CD4-positive, alpha-beta memory T cell (primary cell): ENCODE data around the gene FCHSD2. TPM values are rescaled to one million over a fixed set of nuclear protein-coding genes. Genes with fewer than 3 reads are reported as not detected.
"Not testable (repeated sequence)": the region's sequence is repeated elsewhere in the genome, so short reads cannot be mapped to it uniquely, and the experiment has no call there.

Experiments used
- CTCF ChIA-PET: fragments of 350-600 bp; sonication (Branson Sonifier 250); formaldehyde crosslinking; loops from one replicate; lab custom pipeline; 2021; ENCODE audit warnings: inconsistent platforms; ENCODE audit not compliant: partially characterized antibody; lab: Charles Lee
- POLR2A ChIA-PET: fragments of 350-600 bp; sonication (Branson Sonifier 250); formaldehyde crosslinking; loops from one replicate; lab custom pipeline; 2021; ENCODE audit not compliant: partially characterized antibody; lab: Charles Lee
- DNase-seq, 5 donors: peaks; one replicate each; pipeline versions ENCODE4 v3.0.0 to v3.0.0-alpha.2; 2020 to 2022; ENCODE audit warnings: mixed read lengths in 1 of 5
- H3K27ac ChIP-seq: one replicate; pipeline ENCODE4 v1.7.0; 2013; ENCODE audit warnings: low read depth, low read length
- H3K27me3 ChIP-seq: 2 replicates; pipeline ENCODE4 v1.7.0; 2013; ENCODE audit warnings: mild to moderate bottlenecking, low read length, moderate library complexity; ENCODE audit not compliant: insufficient read depth
- H3K36me3 ChIP-seq: 2 replicates; pipeline ENCODE4 v1.7.0; 2013; ENCODE audit warnings: mild to moderate bottlenecking, low read length, moderate library complexity; ENCODE audit not compliant: insufficient read depth
- H3K4me1 ChIP-seq: 2 replicates; pipeline ENCODE4 v1.7.0; 2013; ENCODE audit warnings: mild to moderate bottlenecking, low read length, moderate library complexity; ENCODE audit not compliant: insufficient read depth
- H3K4me3 ChIP-seq, 2 donors: one replicate each; pipeline ENCODE4 v1.7.0; 2013; ENCODE audit warnings: low read length in 2 of 2, mild to moderate bottlenecking in 1 of 2
- H3K9me3 ChIP-seq, 2 donors: one replicate each; pipeline ENCODE4 v1.7.0; 2013; ENCODE audit warnings: low read length in 2 of 2, control low read depth in 1 of 2; ENCODE audit not compliant: control insufficient read depth in 1 of 2
- H3K27ac Mint-ChIP-seq, 7 donors: one replicate each; pipeline ENCODE4 v1.8.0; 2020 to 2021; ENCODE audit warnings: mixed read lengths in 7 of 7, mild to moderate bottlenecking in 6 of 7, inconsistent platforms in 3 of 7, moderate library complexity in 3 of 7
- H3K27me3 Mint-ChIP-seq, 2 donors: one replicate each; pipeline ENCODE4 v1.8.0; 2020 to 2021; ENCODE audit warnings: mixed read lengths in 2 of 2
- H3K36me3 Mint-ChIP-seq, 2 donors: one replicate each; pipeline ENCODE4 v1.8.0; 2020 to 2021; ENCODE audit warnings: mixed read lengths in 2 of 2, inconsistent platforms in 1 of 2, mild to moderate bottlenecking in 1 of 2
- H3K4me1 Mint-ChIP-seq, 4 donors: one replicate each; pipeline ENCODE4 v1.8.0; 2020 to 2021; ENCODE audit warnings: mixed read lengths in 4 of 4, mild to moderate bottlenecking in 1 of 4
- H3K4me3 Mint-ChIP-seq, 8 donors: one replicate each; pipeline ENCODE4 v1.8.0; 2020 to 2021; ENCODE audit warnings: mixed read lengths in 8 of 8, mild to moderate bottlenecking in 7 of 8, moderate library complexity in 6 of 8, inconsistent platforms in 3 of 8
- H3K9me3 Mint-ChIP-seq, 8 donors: one replicate each; pipeline ENCODE4 v1.8.0; 2020 to 2021; ENCODE audit warnings: mixed read lengths in 8 of 8, mild to moderate bottlenecking in 5 of 8, inconsistent platforms in 3 of 8, moderate library complexity in 1 of 8
- intact Hi-C: fragments of 100-400 bp; cut with micrococcal nuclease; formaldehyde crosslinking; loops from one replicate; pipeline ENCODE4 v1.15.1; 2023
- polyA plus RNA-seq, 2 donors: library from polyadenylated mRNA; unstranded; fragments of 300-500 nt; fragmentation: Illumina TruSeq; gene quantifications; one replicate each; pipeline ENCODE4 v1.2.3, GENCODE V29; 2021
- total RNA-seq, 2 experiments: library from RNA; stranded (reverse); gene quantifications; one replicate each; pipeline ENCODE4 v1.2.3, GENCODE V29; 2021

FCHSD2 gene
- total and polyA plus RNA-seq, 4 experiments from 2014 or later, result 9.5 to 52.0 (median 34.8) TPM

DNA sequence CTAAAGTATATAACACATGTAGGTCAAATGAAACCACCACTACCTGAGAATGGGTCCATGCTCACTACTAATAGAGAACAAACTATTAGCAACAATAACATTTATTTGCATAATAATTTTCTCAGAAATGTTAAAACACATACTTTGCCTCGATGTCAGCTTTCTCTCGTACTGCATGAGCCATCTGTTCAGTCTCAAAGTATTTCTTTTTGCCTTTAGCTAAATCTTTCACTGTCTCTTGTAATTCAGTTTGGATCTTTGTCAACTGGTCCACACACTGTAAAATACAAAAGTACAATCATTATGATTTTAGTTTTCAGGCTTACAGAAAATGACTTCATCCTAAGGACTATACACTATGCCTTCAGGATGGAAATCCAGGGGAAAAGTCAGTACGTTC lies 153.3 kb downstream of the FCHSD2 start:
- DNase-seq, result no peak
- POLR2A ChIA-PET, result no interaction called here
- peaks cover 26 to 36% of the 10 kb centered on the region in 2 donors for H3K36me3 Mint-ChIP-seq
- no peaks in the 10 kb centered on the region for H3K27me3 ChIP-seq
- H3K36me3 ChIP-seq, result peaks cover 6% of the 10 kb centered on the region
- H3K9me3 ChIP-seq, result no peaks in the 10 kb centered on the region
- intact Hi-C loops, result no loop called here
- no peak overlapping the region for H3K4me3 Mint-ChIP-seq
- no peak overlapping the region for H3K4me3 ChIP-seq
- no peak overlapping the region for H3K27ac Mint-ChIP-seq
- H3K9me3 Mint-ChIP-seq, result no peaks in the 10 kb centered on the region
- no peaks in the 10 kb centered on the region for H3K4me1 ChIP-seq
- no peak overlapping the region for H3K27ac ChIP-seq
- CTCF ChIA-PET, result no interaction called here
- H3K27me3 Mint-ChIP-seq, result no peaks in the 10 kb centered on the region
- peaks cover 6 to 7% (median 7%) of the 10 kb centered on the region in 4 donors for H3K4me1 Mint-ChIP-seq

DNA sequence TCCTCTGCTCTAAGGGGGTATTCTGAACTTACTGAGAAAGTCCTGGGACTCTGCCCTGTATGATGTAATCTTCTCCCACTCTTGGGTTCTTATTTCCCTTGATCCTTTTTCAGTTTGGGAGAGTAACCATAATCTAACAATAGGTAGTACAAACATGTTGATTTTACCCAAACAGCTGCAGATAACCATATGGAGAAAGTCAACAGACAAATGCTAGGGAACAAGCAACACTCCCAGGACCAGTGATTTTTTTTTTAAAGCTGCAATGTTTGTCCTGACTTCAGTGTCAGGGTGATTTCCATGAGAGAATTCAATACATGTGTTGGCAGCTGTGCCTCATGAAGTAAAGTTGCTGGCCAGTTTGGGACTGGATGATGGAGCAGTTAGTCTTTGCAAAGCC lies 156.5 kb downstream of the FCHSD2 start:
- no peaks in the 10 kb centered on the region for H3K9me3 Mint-ChIP-seq
- H3K4me3 ChIP-seq, result no peak overlapping the region
- no peak overlapping the region for H3K4me3 Mint-ChIP-seq
- DNase-seq, result no peak
- no peaks in the 10 kb centered on the region for H3K9me3 ChIP-seq
- peaks cover 36 to 51% of the 10 kb centered on the region in 2 donors for H3K36me3 Mint-ChIP-seq
- POLR2A ChIA-PET, result no interaction called here
- peaks cover 4 to 7% (median 5%) of the 10 kb centered on the region in 4 donors for H3K4me1 Mint-ChIP-seq
- H3K4me1 ChIP-seq, result no peaks in the 10 kb centered on the region
- no peaks in the 10 kb centered on the region for H3K27me3 Mint-ChIP-seq
- peaks cover 6% of the 10 kb centered on the region for H3K36me3 ChIP-seq
- H3K27ac Mint-ChIP-seq, result peak overlapping the region in 1 of 7 donors; percentile 57
- intact Hi-C loops, result no loop called here
- H3K27me3 ChIP-seq, result no peaks in the 10 kb centered on the region
- CTCF ChIA-PET, result no interaction called here
- H3K27ac ChIP-seq, result no peak overlapping the region

DNA sequence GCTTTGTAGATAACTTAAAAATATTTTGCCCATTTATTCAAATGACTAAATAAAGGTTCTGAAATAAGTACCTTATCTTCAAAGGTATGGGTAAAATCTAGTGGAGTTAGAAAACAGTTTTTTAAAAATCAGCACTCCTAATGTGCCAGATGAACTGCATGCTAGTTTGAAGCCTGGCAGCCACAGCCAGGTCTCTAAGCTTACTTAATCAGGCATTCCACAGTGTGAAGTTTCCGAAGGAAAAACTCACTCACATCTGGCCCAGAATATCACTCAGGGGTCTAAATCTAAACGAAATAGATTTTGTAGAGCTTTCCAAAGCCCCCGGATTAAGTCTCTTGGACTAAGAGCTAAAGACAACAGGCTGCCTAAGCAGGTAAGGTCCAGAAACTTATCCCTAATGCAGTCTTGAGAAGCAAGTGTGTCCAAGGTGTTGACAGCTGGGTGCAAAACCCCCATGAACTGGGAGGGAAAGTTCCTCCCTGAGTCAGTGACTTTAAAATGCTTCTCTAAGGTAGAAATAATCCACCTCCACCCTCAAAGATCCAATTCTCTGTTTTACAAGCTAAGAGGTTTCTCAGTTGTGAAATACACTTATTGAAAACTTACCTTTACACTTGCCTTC lies 157.6 kb downstream of the FCHSD2 start:
- Histone ChIP-seq H3K27me3 (no peaks in the 10 kb centered on the region), H3K9me3 (no peaks in the 10 kb centered on the region), H3K27ac (no peak overlapping the region), H3K4me3 (no peak overlapping the region), H3K36me3 (peaks cover 9% of the 10 kb centered on the region), H3K4me1 (no peaks in the 10 kb centered on the region)
- H3K27me3 Mint-ChIP-seq, result no peaks in the 10 kb centered on the region
- H3K4me3 Mint-ChIP-seq, result no peak overlapping the region
- H3K36me3 Mint-ChIP-seq, result peaks cover 44 to 56% of the 10 kb centered on the region in 2 donors
- DNase-seq, result no peak
- ChIA-PET POLR2A (no interaction called here), CTCF (interaction anchor here (0.7 kb wide), 1 partner anchor 193 kb away, joined by 3 read pairs; no protein-coding TSS in a partner anchor)
- peaks cover 0 to 2% (median under 1%) of the 10 kb centered on the region in 4 donors for H3K4me1 Mint-ChIP-seq
- intact Hi-C loops, result no loop called here
- no peaks in the 10 kb centered on the region for H3K9me3 Mint-ChIP-seq
- no peak overlapping the region for H3K27ac Mint-ChIP-seq

DNA sequence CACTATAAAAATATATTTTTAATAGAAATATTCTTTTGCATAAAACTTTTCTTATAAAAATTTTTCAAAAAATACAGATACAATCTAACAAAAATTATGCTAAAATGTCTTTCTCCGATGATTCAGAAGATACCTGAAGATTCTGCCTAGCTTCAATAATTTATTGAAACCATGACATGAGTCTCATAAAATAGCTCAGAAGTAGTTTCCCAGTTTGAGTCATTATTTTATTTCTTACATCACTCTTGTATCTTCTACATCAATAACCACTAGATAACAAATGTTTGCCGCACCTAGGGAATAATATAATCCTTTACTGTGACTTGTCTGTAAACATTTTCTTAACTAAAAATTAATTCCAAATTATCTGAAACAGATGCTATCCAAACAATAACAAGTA lies 158.6 kb downstream of the FCHSD2 start:
- Mint-ChIP-seq H3K27me3 (no peaks in the 10 kb centered on the region), H3K9me3 (no peaks in the 10 kb centered on the region), H3K4me3 (no peak overlapping the region), H3K36me3 (peaks cover 52 to 54% of the 10 kb centered on the region in 2 donors), H3K4me1 (peaks cover 0 to 2% (median under 1%) of the 10 kb centered on the region in 4 donors), H3K27ac (no peak overlapping the region)
- CTCF ChIA-PET, result no interaction called here
- Histone ChIP-seq H3K4me1 (no peaks in the 10 kb centered on the region), H3K27ac (no peak overlapping the region), H3K36me3 (peaks cover 11% of the 10 kb centered on the region), H3K9me3 (no peaks in the 10 kb centered on the region), H3K27me3 (no peaks in the 10 kb centered on the region), H3K4me3 (no peak overlapping the region)
- DNase-seq, result no peak
- POLR2A ChIA-PET, result no interaction called here
- intact Hi-C loops, result no loop called here

DNA sequence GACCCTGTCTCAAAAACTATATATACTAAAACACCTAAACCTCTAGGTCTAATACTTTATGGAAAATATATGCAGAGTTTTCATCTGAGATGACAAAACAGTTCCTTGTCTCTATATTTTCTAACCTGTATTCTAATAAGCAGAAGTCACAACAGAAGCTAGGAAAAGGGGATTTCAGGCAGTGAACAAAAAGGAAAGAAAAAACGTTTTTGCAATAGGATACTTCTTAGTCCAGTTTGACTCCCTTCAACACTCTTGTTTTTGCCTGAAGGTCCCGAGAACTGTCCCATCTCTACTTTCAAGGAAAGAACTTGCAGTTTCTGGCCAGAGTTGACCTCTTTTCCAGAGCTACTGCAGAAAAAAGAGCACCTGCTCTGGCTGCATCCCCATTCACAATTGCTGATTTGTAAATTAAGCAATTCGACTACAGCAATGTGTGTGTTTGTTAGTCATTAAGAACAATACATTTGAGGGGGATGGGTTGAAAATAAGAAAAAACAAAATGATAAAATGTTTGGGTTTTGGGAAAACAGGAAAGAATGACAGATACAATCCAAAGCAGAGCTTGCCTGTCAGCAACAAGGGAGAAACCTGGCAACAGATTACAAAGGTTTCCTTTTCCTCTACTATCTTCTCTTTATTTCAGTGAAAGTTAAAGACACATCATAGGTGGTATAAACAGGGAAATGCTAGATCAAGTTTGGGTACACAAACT lies 160.0 kb downstream of the FCHSD2 start:
- POLR2A ChIA-PET, result interaction anchor here (1.1 kb wide), 1 partner anchor 11 kb away, joined by 4 read pairs; no protein-coding TSS in a partner anchor
- H3K36me3 ChIP-seq, result peaks cover 6% of the 10 kb centered on the region
- Mint-ChIP-seq H3K27me3 (no peaks in the 10 kb centered on the region), H3K4me3 (no peak overlapping the region), H3K4me1 (peaks cover 0 to 2% (median under 1%) of the 10 kb centered on the region in 4 donors), H3K27ac (peak overlapping the region in 2 of 7 donors; percentile 4 to 13), H3K9me3 (peaks cover 0 to 3% (median 0%) of the 10 kb centered on the region in 8 donors), H3K36me3 (peaks cover 52 to 60% of the 10 kb centered on the region in 2 donors)
- H3K9me3 ChIP-seq, result no peaks in the 10 kb centered on the region
- H3K4me3 ChIP-seq, result no peak overlapping the region
- H3K4me1 ChIP-seq, result no peaks in the 10 kb centered on the region
- no peak overlapping the region for H3K27ac ChIP-seq
- CTCF ChIA-PET, result interaction anchor here (1.0 kb wide), 1 partner anchor 151 kb away, joined by 3 read pairs; no protein-coding TSS in a partner anchor
- no peaks in the 10 kb centered on the region for H3K27me3 ChIP-seq
- DNase-seq, result no peak
- intact Hi-C loops, result no loop called here

DNA sequence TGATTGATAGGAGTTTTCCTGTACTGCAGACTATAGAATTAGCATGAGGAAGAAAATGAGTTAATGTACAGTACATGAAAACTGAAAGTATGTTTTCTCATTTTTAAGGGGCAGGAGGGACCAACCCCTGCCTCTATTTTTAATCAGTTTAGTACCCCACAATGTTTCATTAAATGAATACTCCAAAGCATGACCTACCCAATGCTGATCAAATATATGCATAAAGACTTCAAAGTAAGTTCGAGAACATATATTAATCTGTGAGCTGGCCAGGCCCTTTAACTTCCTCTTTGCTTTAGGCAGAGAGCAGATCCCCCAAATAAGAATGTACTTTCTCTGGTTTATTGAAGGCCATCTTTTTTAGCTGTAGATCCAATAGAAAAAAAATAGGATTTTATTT lies 161.0 kb downstream of the FCHSD2 start:
- Histone ChIP-seq H3K36me3 (peaks cover 6% of the 10 kb centered on the region), H3K4me3 (no peak overlapping the region), H3K4me1 (no peaks in the 10 kb centered on the region), H3K27me3 (no peaks in the 10 kb centered on the region), H3K9me3 (no peaks in the 10 kb centered on the region), H3K27ac (no peak overlapping the region)
- Mint-ChIP-seq H3K4me1 (no peaks in the 10 kb centered on the region), H3K9me3 (peaks cover 0 to 4% (median 0%) of the 10 kb centered on the region in 8 donors), H3K27me3 (no peaks in the 10 kb centered on the region), H3K4me3 (no peak overlapping the region), H3K36me3 (peaks cover 50 to 56% of the 10 kb centered on the region in 2 donors), H3K27ac (peak overlapping the region in 1 of 7 donors; percentile 53)
- ChIA-PET POLR2A (no interaction called here), CTCF (interaction anchor here (1.0 to 1.1 kb wide), 2 partner anchors 150 to 197 kb away, joined by 3 read pairs; no protein-coding TSS in a partner anchor)
- no peak for DNase-seq
- intact Hi-C loops, result no loop called here

DNA sequence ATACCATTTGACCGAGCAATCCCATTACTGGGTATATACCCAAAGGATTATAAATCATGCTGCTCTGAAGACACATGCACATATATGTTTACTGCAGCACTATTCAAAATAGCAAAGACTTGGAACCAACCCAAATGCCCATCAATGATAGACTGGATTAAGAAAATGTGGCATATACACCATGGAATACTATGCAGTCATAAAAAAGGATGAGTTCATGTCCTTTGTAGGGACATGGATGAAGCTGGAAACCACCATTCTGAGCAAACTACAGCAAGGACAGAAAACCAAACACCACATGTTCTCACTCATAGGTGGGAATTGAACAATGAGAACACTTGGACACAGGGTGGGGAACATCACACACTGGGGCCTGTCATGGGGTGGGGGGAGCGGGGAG lies 164.3 kb downstream of the FCHSD2 start:
- H3K27me3 ChIP-seq, H3K27ac Mint-ChIP-seq, H3K9me3 ChIP-seq, DNase-seq, H3K27me3 Mint-ChIP-seq, POLR2A ChIA-PET, H3K4me1 ChIP-seq, H3K27ac ChIP-seq, H3K4me3 ChIP-seq, CTCF ChIA-PET, H3K4me1 Mint-ChIP-seq, H3K36me3 ChIP-seq, intact Hi-C loops, H3K4me3 Mint-ChIP-seq, H3K9me3 Mint-ChIP-seq: not testable (repeated sequence)
- peaks cover 48 to 55% of the 10 kb centered on the region in 2 donors for H3K36me3 Mint-ChIP-seq
